WI38 (cell line): ENCODE results near the gene C1GALT1C1L.
A peak's percentile ranks its signal among the peaks of the same experiment; 100 is the strongest.
"Not testable (repeated sequence)": the region's sequence is repeated elsewhere in the genome, so short reads cannot be mapped to it uniquely, and the experiment has no call there.

Source experiments
- H3K4me3 ChIP-seq: 2 replicates; pipeline ENCODE4 v1.5.1; 2011; ENCODE audit warnings: low read depth, mild to moderate bottlenecking, control low read depth, low read length
- TF ChIP-seq, protein P1 (sequence below): IDR thresholded peaks from 2 replicates; pipeline ENCODE4 v1.5.1; 2012; ENCODE audit warnings: low read depth, mild to moderate bottlenecking, control low read depth, low read length

The C1GALT1C1L gene

DNA sequence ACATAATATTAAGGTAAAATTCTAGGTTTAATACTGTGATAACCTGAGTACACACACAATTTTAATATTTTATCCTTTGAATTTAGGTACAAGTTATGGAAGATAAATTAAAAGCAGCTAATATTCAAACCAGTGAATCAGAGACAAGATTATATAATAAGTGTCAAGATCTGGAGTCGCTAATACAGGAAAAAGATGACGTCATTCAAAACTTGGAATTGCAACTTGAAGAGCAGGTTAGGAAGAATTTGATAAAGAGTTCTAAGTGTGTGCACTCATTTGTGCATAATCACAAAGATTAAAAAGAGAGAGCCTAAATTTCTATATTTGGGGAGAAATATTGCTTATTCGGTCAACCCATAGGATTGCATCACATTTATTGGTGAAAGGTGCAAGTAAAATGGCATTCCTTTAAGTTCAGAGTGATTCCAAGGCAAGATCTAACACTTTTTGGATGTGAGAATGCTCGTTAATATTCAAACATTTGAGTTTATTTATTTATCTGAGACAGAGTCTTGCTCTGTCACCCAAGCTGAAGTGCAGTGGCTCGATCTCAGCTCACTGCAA lies 16.3 kb upstream of the C1GALT1C1L start:
- no peak overlapping the region for H3K4me3 ChIP-seq

GRCh38 chr2:43689999-43690398 lies 13.8 kb upstream of the C1GALT1C1L start:
- no peak overlapping the region for H3K4me3 ChIP-seq
- TF ChIP-seq, protein P1, sequence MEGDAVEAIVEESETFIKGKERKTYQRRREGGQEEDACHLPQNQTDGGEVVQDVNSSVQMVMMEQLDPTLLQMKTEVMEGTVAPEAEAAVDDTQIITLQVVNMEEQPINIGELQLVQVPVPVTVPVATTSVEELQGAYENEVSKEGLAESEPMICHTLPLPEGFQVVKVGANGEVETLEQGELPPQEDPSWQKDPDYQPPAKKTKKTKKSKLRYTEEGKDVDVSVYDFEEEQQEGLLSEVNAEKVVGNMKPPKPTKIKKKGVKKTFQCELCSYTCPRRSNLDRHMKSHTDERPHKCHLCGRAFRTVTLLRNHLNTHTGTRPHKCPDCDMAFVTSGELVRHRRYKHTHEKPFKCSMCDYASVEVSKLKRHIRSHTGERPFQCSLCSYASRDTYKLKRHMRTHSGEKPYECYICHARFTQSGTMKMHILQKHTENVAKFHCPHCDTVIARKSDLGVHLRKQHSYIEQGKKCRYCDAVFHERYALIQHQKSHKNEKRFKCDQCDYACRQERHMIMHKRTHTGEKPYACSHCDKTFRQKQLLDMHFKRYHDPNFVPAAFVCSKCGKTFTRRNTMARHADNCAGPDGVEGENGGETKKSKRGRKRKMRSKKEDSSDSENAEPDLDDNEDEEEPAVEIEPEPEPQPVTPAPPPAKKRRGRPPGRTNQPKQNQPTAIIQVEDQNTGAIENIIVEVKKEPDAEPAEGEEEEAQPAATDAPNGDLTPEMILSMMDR = no peak

More for the DNA sequence above, 16.3 kb upstream of the C1GALT1C1L start:
- TF ChIP-seq, protein P1 = no peak

- H3K4me3 ChIP-seq = no peak overlapping the region
- TF ChIP-seq, protein P1 = no peak
These were observed 9.1 kb upstream of the C1GALT1C1L start for GRCh38 chr2:43685357-43685756.

DNA sequence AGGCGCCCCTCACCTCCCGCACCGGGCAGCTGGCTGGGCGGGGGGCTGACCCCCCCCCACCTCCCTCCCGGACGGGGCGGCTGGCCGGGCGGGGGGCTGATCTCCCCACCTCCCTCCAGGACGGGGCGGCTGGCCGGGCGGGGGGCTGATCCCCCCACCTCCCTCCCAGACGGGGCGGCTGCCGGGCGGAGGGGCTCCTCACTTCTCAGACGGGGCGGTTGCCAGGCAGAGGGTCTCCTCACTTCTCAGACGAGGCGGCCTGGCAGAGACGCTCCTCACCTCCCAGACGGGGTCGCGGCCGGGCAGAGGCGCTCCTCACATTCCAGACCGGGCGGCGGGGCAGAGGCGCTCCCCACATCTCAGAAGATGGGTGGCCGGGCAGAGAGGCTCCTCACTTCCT lies 1.6 kb upstream of the C1GALT1C1L start:
- H3K4me3 ChIP-seq = not testable (repeated sequence)

DNA sequence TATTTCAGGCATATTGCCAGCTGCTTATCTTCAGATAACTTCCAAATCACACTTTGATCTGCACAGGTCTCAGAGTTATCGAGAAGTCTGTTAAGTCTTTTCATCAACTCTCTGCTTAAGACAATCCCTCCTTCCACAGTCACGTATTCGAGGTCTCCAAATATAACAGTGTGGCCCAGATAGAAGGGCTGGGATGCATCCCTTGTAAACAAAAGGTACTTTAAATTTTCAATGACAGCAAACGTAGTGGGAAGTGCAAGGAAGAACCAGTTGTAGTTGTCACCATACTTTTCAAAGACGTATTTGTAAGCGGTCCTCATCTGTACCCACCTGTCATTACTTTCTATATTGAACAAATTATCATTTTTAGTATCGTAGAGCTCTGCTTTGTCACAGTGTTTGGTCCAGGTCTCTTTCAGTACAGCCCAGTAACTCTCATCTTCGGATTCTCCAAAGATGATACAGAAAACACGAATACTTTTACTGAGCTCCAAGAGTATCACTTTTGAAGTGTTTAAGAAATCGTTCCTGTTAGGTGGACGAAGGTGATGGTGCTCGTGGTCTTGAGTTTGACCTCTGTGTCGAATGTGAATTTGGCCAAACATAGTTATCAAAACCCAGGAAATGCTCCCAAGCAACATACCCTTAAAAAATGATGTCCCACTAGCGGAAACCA lies 445 bp downstream of the C1GALT1C1L start:
- H3K4me3 ChIP-seq = peak overlapping the region; percentile 24
- TF ChIP-seq, protein P1 = no peak

DNA sequence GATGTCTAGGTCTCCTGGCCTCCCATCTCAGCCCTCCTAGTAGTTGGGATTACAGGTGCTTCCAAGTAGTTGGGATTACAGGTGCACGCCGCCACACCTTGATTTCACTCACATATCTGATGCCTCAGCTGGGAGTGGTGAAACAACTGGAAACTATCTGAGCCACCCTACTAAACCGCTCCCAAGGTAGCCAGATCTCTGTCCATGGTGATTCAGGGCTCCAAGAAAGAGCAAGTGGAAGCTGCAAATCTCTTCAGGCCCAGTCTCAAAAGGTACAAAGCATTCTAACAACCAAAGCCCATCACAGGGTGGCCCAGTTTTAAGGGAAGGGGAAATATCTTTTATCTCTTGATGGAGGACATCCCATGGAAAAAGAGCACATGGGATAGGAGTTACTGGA lies 19.0 kb downstream of the C1GALT1C1L start:
- H3K4me3 ChIP-seq = no peak overlapping the region
- TF ChIP-seq, protein P1 = no peak

- TF ChIP-seq, protein P1 = no peak
- H3K4me3 ChIP-seq = no peak overlapping the region
These were observed 22.7 kb downstream of the C1GALT1C1L start for GRCh38 chr2:43653506-43653905.
